NCI-H774 (cell line): ENCODE measurements around the gene KDM1B.
"Not testable (repeated sequence)": the region's sequence is repeated elsewhere in the genome, so short reads cannot be mapped to it uniquely, and the experiment has no call there.

Experiments used
- DNase-seq: peaks from one replicate; lab custom pipeline; 2025; lab: John Stamatoyannopoulos, UW

The KDM1B gene

GRCh38 chr6:18155150-18155863, at the start of gene KDM1B:
TSS of gene KDM1B (plus strand) at chr6:18155422. CDS start at chr6:18159896, 4,474 bp downstream.
- DNase-seq = peak; percentile 96

DNA sequence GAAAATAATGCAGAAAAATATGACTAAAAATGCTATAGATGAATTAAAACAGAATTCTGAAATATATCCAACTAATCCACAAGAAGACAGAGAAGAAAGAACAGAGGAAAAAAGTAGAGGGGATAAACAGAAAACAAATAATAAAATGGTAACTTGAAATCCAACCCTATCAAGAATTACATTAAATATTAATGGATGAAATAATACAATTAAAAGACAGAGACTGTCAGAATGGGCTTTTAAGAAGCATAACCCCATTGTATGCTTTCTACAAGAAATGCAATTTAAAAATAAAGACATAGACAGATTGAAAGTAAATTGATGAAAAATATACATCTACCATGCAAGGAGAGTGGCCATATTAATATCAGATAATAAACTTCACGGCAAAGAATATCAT, 48.2 kb upstream of the KDM1B start:
- no peak for DNase-seq

DNA sequence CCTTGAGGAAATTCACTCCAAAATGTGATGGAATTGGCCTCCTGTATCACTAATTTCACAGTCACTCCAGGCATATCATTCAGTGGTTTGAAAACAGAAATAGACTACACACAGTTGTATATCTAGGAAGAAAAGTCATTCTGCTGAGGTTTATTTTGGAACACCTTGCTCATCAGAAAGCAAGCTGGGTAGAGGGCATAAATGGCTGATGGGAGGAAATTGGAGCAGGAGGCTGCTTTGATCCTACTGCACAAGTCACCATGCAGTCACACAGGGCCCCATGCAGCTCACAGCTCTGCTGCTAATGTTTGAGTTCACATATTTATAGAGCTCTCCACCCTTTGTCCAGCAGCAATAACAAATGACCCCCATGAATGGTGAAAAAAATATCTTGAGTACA, 45.1 kb upstream of the KDM1B start:
- no peak for DNase-seq

- no peak for DNase-seq
These were observed 39.9 kb upstream of the KDM1B start for GRCh38 chr6:18115356-18115755.

DNA sequence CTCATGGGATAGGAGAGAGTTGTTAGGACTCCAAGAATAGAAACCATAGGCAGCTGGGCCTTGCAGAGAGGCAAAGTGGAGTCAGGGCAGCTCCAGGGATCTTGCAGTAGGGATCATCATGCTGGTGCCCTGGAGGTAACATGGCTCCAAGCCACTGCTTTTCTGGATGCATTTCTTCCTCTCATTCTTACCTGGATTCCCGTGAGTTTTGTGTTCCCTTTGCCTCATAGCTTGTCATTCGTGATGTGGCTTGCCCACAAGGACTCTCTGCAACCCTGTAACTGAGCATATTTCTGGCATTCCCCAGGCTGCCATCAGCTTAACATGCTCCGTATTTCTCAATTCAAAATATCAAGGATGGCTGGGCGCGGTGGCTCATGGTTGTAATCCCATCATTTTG, 38.1 kb upstream of the KDM1B start:
- no peak for DNase-seq

GRCh38 chr6:18118330-18118729, 36.9 kb upstream of the KDM1B start:
- DNase-seq = no peak

DNA sequence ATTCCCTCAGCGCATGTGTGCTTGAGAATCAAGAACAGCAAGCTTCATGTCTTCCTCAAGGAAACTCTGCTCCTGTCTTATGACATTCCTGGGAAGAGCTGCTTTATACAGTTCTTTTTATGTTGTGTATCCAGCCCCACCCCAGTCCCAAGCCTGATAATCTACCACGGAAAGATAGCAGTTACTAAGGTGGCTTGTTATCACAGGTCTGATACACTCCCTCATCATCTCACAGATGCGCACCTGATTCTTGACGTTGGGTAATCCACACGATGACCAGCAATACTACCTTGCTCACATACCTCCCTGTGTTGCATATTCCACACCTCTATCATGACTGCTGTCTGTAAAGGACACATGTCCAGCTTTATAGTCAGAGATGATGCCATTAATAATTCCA, 36.0 kb upstream of the KDM1B start:
- no peak for DNase-seq

GRCh38 chr6:18121580-18122127, 33.6 kb upstream of the KDM1B start:
- DNase-seq = no peak

GRCh38 chr6:18122128-18123093, 32.8 kb upstream of the KDM1B start, which contains the start of gene NHLRC1:
TSS of gene NHLRC1 (minus strand) at chr6:18122677. CDS start at chr6:18122606, 71 bp downstream.
- DNase-seq = peak; percentile 87

GRCh38 chr6:18126121-18126520, 29.1 kb upstream of the KDM1B start:
- no peak for DNase-seq

DNA sequence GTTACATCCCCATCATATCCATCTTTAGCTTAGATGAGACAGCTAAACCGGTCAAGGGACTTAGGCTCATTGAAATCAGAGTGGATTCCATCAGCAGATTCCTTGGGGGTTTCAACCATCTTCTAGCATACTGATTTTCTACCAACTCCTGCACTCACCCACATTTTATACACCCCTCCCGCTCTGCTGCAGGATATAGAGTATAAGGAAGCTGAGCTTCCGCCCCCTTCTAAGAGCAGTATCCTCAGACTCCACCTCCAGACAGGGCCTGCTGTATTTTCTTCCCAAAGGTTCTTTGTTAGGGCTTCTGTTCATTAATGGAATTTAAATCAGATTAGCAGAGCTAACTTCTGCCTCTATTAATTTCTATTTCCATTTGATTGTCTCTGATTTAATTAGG, 22.9 kb upstream of the KDM1B start:
- no peak for DNase-seq

- no peak for DNase-seq
These were observed 20.1 kb upstream of the KDM1B start for GRCh38 chr6:18135171-18135570.

- no peak for DNase-seq
These were observed 19.0 kb upstream of the KDM1B start for GRCh38 chr6:18136260-18136659.

DNA sequence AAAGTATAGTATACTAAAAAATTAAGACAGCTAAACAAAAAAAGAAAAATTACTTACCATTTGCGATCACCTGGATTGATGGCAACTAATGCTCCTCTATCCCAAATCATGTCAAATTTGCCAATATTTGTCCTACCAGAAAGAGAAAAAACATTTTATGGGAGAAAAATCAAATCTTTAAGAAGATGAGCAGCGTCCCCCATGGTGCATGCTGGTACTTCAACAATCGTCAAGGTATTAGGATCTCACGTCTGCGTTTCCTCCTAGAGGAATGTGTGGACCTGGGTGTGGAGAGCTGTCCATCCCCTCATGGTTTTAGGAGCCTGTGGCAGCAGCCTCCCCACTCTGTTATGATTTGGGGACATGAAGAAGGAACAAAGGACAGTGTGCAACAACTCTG, 16.3 kb upstream of the KDM1B start:
- DNase-seq = no peak

DNA sequence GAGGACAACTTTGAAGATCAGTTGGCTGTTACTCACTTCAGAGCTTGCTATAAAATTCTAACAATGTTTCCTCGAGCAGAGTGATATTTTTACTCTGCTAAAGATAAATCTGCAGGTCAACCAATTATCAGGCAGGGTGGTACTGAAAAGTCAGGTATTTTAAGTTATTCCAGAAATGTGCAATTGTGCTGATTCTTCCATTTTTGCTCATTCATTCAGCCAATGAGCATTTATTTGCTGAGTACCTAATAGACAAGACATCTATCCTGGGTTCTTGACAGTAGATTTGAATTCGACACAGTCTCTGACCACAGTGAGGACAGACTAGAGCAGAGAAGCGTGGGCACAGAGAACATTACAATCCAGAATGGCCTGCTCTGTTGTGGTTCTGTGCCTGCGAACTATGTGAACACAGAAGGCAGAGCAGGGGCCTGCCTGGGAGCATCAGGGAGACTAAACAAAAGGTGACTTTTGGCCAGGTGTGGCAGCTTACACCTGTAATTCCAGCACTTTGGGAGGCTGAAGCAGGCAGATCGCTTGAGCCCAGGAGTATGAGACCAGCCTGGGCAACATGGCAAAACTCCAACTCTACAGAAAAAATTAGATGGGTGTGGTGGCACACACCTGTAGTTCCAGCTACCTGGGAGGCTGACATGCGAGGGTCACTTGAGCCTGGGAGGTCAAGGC, 15.1 kb upstream of the KDM1B start:
- DNase-seq = no peak

GRCh38 chr6:18141805-18142590, 13.2 kb upstream of the KDM1B start:
- peak; percentile 83 for DNase-seq

DNA sequence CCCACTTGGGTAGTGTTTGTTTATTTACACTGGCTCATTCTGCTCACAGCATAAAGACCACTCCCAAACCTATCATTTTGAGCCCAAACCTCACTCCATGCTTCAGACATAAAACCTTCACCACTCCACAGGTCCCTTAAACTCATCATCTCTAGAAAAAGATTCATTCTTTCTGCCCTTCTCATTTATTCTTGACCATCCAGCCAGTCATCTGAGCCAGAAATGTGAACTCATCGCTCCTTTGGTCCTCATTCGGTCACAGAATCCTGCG, 12.7 kb upstream of the KDM1B start:
- DNase-seq = no peak

- no peak for DNase-seq
These were observed 8.1 kb upstream of the KDM1B start for GRCh38 chr6:18147160-18147559.

DNA sequence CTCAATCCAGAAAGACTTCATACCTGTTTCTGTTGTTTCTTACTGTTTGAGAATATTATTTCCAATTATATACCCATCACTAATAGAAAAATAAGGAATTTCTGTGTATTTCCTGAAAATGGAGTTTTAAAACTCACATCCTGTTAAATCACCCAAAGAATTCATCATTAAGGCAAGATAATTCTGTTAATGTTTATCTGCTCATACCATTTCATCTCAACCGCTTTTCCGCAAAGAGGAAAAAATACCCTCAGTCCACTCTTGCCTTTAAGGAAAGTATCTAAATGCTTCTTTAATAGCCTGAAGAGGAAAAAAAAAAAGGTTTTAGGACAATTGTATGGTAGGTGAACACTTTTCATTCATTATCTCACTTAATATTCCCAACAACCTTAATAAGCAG, 7.6 kb upstream of the KDM1B start:
- no peak for DNase-seq

DNA sequence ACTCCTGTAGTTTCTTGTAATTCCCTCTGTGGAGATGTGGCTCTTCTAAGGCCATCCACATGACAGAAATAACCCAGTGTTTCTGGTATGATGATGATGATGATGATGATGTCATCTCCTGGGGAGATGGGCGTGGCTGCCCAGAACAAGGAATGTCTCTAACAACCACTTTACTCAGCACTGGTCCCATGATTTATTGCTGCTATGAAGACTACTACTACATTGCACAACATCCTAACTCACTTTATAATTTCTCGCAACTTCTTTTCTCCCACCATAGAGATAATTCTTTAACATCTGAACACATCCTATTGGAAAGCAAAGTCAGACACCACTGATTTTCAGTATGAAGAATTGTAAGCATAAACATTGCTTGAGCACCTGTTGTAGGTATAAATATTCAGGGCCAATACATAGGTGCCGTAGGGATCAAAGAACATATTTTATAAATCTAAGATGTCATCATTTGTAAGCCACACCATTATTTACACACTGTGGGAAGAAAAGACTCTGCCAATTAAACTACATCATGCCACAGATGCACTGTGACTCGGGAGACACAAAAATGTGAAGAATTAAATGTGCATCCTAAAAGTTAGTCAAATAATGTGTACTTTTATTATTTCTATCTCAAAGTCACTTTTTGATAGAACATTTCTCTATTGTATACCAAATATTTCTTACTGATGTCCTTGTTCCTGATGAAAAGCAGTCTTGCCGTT, 6.8 kb upstream of the KDM1B start:
- no peak for DNase-seq

GRCh38 chr6:18151391-18151790, 3.8 kb upstream of the KDM1B start:
- not testable (repeated sequence) for DNase-seq
